ENCODE data around the gene NSMF.
"Not testable (repeated sequence)": the region's sequence is repeated elsewhere in the genome, so short reads cannot be mapped to it uniquely, and the experiment has no call there.

NSMF gene

DNA sequence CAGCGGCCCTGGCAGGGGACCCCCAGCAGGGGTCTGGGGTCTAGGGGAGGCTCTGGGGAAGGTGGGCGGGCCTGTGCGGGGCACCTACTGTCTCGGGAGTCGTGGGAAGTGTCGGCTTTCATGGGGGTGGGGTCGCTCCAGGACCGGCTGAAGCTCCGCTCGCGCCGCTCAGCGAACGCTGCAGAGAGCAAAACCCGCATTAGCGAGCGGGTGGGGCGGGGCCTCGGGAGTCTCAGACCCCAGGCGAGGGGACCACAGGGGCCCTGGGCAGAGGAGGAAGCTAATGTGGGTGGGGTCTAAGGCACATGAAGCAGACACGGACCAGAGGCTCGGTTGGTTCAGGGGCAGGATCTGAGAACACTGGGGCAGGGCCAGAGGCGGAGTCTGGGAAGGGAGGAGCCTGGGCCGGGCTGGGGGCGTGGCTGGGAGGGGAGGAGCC is 5.5 kb downstream of the NSMF start:
- Histone ChIP-seq H3K79me2 (ENCODE audit: insufficient read depth, low read depth) (no peaks in the 10 kb centered on the region), H3K4me3 (IDR thresholded peaks at IDR 0.05; ENCODE audit: insufficient read depth, low read depth, low read length) (no peak overlapping the region), H3K27ac (no peak overlapping the region), H2AFZ (ENCODE audit: low read depth) (no peak overlapping the region), H4K20me1 (ENCODE audit: insufficient read depth) (no peaks in the 10 kb centered on the region), H3K36me3 (ENCODE audit: insufficient read depth) (no peaks in the 10 kb centered on the region), H3K9ac (no peak overlapping the region), H3K4me2 (no peak overlapping the region), H3K4me1 (ENCODE audit: low read depth, poor library complexity, severe bottlenecking) (no peaks in the 10 kb centered on the region), H3K27me3 (ENCODE audit: insufficient read depth, low read depth) (no peaks in the 10 kb centered on the region)
- TF ChIP-seq, protein P1, sequence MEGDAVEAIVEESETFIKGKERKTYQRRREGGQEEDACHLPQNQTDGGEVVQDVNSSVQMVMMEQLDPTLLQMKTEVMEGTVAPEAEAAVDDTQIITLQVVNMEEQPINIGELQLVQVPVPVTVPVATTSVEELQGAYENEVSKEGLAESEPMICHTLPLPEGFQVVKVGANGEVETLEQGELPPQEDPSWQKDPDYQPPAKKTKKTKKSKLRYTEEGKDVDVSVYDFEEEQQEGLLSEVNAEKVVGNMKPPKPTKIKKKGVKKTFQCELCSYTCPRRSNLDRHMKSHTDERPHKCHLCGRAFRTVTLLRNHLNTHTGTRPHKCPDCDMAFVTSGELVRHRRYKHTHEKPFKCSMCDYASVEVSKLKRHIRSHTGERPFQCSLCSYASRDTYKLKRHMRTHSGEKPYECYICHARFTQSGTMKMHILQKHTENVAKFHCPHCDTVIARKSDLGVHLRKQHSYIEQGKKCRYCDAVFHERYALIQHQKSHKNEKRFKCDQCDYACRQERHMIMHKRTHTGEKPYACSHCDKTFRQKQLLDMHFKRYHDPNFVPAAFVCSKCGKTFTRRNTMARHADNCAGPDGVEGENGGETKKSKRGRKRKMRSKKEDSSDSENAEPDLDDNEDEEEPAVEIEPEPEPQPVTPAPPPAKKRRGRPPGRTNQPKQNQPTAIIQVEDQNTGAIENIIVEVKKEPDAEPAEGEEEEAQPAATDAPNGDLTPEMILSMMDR (conservative IDR thresholded peaks at IDR 0.05; ENCODE audit: low read depth, low read length), result no peak

DNA sequence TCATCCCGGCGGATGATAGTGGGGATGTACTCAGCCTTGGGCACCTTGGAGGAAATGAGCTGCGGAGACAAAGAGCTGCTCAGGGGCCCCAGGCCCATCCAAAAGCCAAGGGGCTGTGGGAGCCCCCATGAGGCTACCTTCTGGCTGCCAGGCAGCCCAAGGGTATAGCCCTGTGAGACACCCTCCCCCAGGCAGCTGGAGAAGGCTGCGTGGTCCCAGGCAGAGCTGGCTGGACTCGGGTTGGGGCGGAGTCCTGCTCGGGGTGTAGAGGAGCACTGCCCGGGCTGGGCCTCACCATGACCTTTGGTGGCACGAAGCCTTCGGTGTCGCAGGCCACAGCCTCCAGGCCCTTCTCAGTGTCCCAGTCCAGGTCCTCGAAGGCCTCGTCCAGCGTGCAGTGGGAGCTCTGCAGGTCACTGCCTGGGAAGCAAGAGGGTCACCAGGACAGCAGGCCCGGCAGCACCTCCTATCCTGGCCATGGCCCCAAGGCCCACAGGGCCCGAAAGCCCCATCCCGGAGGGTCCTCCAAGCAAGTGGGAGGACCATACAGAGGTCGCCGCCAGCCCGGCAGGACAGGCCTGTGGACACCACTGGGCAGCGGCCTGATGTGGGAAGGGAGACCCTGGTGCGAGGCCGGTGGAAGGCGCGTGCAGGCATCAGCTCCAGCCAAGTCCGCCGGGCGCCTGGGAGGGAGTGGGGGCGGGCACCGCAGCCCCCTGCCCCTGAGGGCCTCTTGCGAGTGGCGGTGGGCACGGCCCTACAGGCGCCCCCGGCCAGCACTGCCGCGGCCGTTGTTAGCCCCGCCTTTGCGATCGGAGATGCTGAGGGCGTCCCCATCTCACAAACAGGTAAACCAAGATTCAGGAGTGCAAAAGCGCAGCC is 6.1 kb downstream of the NSMF start:
- Histone ChIP-seq H3K4me2 (no peak overlapping the region), H4K20me1 (ENCODE audit: insufficient read depth) (no peaks in the 10 kb centered on the region), H3K9ac (no peak overlapping the region), H3K27ac (no peak overlapping the region), H3K79me2 (ENCODE audit: insufficient read depth, low read depth) (no peaks in the 10 kb centered on the region), H2AFZ (ENCODE audit: low read depth) (no peak overlapping the region), H3K36me3 (ENCODE audit: insufficient read depth) (no peaks in the 10 kb centered on the region), H3K4me1 (ENCODE audit: low read depth, poor library complexity, severe bottlenecking) (no peaks in the 10 kb centered on the region), H3K27me3 (ENCODE audit: insufficient read depth, low read depth) (no peaks in the 10 kb centered on the region), H3K4me3 (IDR thresholded peaks at IDR 0.05; ENCODE audit: insufficient read depth, low read depth, low read length) (no peak overlapping the region)
- TF ChIP-seq, protein P1 (conservative IDR thresholded peaks at IDR 0.05; ENCODE audit: low read depth, low read length), result no peak

DNA sequence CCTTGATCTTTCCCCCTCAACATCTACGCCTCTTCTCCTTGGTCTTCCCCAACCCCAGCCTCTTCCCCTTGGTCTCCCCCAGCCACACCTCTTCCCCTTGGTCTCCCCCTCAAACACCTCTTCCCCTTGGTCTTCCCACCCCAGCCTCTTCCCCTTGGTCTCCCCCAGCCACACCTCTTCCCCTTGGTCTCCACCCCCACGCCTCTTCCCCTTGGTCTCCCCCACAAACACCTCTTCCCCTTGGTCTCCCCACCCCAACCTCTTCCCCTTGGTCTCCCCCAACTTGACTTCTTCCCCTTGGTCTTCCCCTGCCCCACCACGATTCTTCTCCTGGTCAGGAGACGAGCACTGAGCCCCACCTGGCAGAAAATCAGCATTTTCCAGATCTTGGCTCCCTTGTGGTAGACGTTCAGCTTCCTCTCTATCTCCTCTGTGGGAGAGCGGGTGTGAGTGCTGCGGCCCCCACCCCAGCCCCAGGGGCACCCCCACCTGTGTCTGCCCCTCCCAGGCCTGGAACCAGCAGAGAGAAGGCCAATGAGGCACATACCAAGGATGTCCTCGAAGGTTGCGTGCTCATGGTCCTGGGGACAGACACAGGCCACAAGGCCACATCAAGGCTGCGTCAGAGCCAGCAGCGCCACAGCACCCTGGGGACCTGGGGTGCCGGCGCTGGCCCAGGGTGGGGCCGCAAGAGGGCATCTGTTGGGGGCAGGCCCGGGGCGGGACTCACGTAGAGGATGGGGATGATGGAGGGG is 7.0 kb downstream of the NSMF start:
- no peak overlapping the region for H3K27ac ChIP-seq
- no peak overlapping the region for H3K4me3 ChIP-seq (IDR thresholded peaks at IDR 0.05; ENCODE audit: insufficient read depth, low read depth, low read length)
- no peak overlapping the region for H3K9ac ChIP-seq
- TF ChIP-seq, protein P1 (conservative IDR thresholded peaks at IDR 0.05; ENCODE audit: low read depth, low read length), result no peak
- H2AFZ ChIP-seq (ENCODE audit: low read depth), result no peak overlapping the region
- H3K36me3 ChIP-seq (ENCODE audit: insufficient read depth), result no peaks in the 10 kb centered on the region
- no peaks in the 10 kb centered on the region for H3K79me2 ChIP-seq (ENCODE audit: insufficient read depth, low read depth)
- H3K27me3 ChIP-seq (ENCODE audit: insufficient read depth, low read depth), result no peaks in the 10 kb centered on the region
- H3K4me2 ChIP-seq, result no peak overlapping the region
- H4K20me1 ChIP-seq (ENCODE audit: insufficient read depth), result no peaks in the 10 kb centered on the region
- no peaks in the 10 kb centered on the region for H3K4me1 ChIP-seq (ENCODE audit: low read depth, poor library complexity, severe bottlenecking)

DNA sequence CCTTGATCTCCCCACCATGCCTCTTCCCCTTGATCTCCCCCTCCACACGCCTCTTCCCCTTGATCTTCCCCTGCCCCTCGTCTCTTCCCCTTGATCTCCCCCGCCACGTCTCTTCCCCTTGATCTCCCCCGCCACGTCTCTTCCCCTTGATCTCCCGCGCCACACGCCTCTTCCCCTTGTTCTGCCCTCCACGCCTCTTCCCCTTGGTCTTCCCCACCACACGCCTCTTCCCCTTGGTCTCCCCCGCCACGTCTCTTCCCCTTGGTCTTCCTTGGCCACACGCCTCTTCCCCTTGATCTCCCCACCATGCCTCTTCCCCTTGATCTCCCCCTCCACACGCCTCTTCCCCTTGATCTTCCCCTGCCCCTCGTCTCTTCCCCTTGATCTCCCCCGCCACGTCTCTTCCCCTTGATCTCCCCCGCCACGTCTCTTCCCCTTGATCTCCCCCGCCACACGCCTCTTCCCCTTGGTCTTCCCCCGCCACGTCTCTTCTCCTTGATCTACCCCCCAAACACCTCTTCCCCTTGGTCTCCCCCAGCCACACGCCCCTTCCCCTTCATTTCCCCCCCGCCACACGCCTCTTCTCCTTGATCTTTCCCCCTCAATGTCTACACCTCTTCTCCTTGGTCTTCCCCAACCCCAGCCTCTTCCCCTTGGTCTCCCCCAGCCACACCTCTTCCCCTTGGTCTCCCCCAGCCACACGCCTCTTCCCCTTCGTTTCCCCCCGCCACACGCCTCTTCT is 7.7 kb downstream of the NSMF start:
- H2AFZ ChIP-seq (ENCODE audit: low read depth); H4K20me1 ChIP-seq (ENCODE audit: insufficient read depth); H3K4me2 ChIP-seq; H3K4me1 ChIP-seq (ENCODE audit: low read depth, poor library complexity, severe bottlenecking); H3K4me3 ChIP-seq (IDR thresholded peaks at IDR 0.05; ENCODE audit: insufficient read depth, low read depth, low read length); H3K9ac ChIP-seq; H3K27ac ChIP-seq; H3K79me2 ChIP-seq (ENCODE audit: insufficient read depth, low read depth); H3K27me3 ChIP-seq (ENCODE audit: insufficient read depth, low read depth); H3K36me3 ChIP-seq (ENCODE audit: insufficient read depth): not testable (repeated sequence)

DNA sequence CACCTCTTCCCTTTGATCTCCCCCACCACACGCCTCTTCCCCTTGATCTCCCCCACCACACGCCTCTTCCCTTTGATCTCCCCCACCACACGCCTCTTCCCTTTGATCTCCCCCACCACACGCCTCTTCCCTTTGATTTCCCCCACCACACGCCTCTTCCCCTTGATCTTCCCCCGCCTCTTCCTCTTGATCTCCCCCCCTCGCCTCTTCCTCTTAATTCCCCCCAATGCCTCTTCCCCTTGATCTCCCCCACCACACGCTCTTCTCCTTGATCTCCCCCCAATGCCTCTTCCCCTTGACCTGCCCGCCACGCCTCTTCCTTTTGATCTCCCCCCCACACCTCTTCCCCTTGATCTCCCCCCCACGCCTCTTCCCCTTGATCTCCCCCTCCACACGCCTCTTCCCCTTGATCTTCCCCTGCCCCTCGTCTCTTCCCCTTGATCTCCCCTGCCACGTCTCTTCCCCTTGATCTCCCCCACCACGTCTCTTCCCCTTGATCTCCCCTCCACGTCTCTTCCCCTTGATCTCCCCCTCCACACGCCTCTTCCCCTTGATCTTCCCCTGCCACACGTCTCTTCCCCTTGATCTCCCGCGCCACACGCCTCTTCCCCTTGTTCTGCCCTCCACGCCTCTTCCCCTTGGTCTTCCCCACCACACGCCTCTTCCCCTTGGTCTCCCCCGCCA is 8.5 kb downstream of the NSMF start:
- not testable (repeated sequence) for H3K27me3 ChIP-seq (ENCODE audit: insufficient read depth, low read depth); H3K36me3 ChIP-seq (ENCODE audit: insufficient read depth); H4K20me1 ChIP-seq (ENCODE audit: insufficient read depth); H3K79me2 ChIP-seq (ENCODE audit: insufficient read depth, low read depth); H3K4me3 ChIP-seq (IDR thresholded peaks at IDR 0.05; ENCODE audit: insufficient read depth, low read depth, low read length); H3K9ac ChIP-seq; H2AFZ ChIP-seq (ENCODE audit: low read depth); H3K27ac ChIP-seq; H3K4me2 ChIP-seq; H3K4me1 ChIP-seq (ENCODE audit: low read depth, poor library complexity, severe bottlenecking)

All from KMS-11 (cell line).